Parathyroid adenoma (tissue), 2 donors: Measurements from ENCODE around the gene SLC25A34.

Experiments used
- H2AFZ ChIP-seq: fragments of 300-600 bp; sonication (generic); one replicate; pipeline ENCODE4 v1.7.0; 2017; ENCODE audit warnings: antibody characterized with exemption, mild to moderate bottlenecking
- H3K27ac ChIP-seq: fragments of 300-600 bp; sonication (generic); one replicate; pipeline ENCODE4 v1.7.0; 2017
- H3K27me3 ChIP-seq: fragments of 300-600 bp; sonication (generic); one replicate; pipeline ENCODE4 v1.7.0; 2017; ENCODE audit warnings: low read length; ENCODE audit not compliant: control insufficient read depth, insufficient read depth
- H3K36me3 ChIP-seq: fragments of 300-600 bp; sonication (generic); one replicate; pipeline ENCODE4 v1.7.0; 2017; ENCODE audit warnings: low read length; ENCODE audit not compliant: control insufficient read depth, insufficient read depth
- H3K4me1 ChIP-seq: fragments of 300-600 bp; sonication (generic); one replicate; pipeline ENCODE4 v1.7.0; 2017; ENCODE audit warnings: control low read depth
- H3K4me2 ChIP-seq: fragments of 300-600 bp; sonication (generic); one replicate; pipeline ENCODE4 v1.7.0; 2017; ENCODE audit warnings: low read length
- H3K4me3 ChIP-seq: fragments of 300-600 bp; sonication (generic); one replicate; pipeline ENCODE4 v1.7.0; 2017; ENCODE audit warnings: low read depth, low read length
- H3K79me2 ChIP-seq: fragments of 300-600 bp; sonication (generic); one replicate; pipeline ENCODE4 v1.7.0; 2017; ENCODE audit warnings: control low read depth
- H3K9ac ChIP-seq: fragments of 300-600 bp; sonication (generic); one replicate; pipeline ENCODE4 v1.7.0; 2017; ENCODE audit warnings: mild to moderate bottlenecking
- H3K9me3 ChIP-seq: fragments of 300-600 bp; sonication (generic); one replicate; pipeline ENCODE4 v1.7.0; 2017; ENCODE audit warnings: low read length; ENCODE audit not compliant: control insufficient read depth
- CTCF ChIP-seq: fragments of 300-600 bp; sonication (generic); IDR thresholded peaks from one replicate; pipeline ENCODE4 v1.7.0; 2017; ENCODE audit warnings: antibody characterized with exemption, mild to moderate bottlenecking
- donor health status: primary hyperparathyroidism.

SLC25A34 gene

GRCh38 chr1:15756143-15757015 lies 20.3 kb downstream of the SLC25A34 start:
- Histone ChIP-seq H3K27me3 (no peaks in the 10 kb centered on the region), H3K36me3 (no peaks in the 10 kb centered on the region), H3K9ac (no peak overlapping the region), H3K4me3 (peak overlapping the region; percentile 35), H3K4me1 (peaks cover 7% of the 10 kb centered on the region), H3K79me2 (no peaks in the 10 kb centered on the region), H3K9me3 (no peaks in the 10 kb centered on the region), H2AFZ (peak overlapping the region; percentile 53), H3K27ac (no peak overlapping the region), H3K4me2 (peak overlapping the region; percentile 60)
- no peak for TF ChIP-seq CTCF

GRCh38 chr1:15757016-15757543 lies 21.0 kb downstream of the SLC25A34 start:
- Histone ChIP-seq H3K9ac (no peak overlapping the region), H3K4me3 (peak overlapping the region; percentile 35), H3K79me2 (no peaks in the 10 kb centered on the region), H2AFZ (peak overlapping the region; percentile 46), H3K27ac (no peak overlapping the region), H3K27me3 (no peaks in the 10 kb centered on the region), H3K36me3 (no peaks in the 10 kb centered on the region), H3K4me1 (peaks cover 7% of the 10 kb centered on the region), H3K4me2 (peak overlapping the region; percentile 60), H3K9me3 (no peaks in the 10 kb centered on the region)
- no peak for TF ChIP-seq CTCF

GRCh38 chr1:15757575-15758342 lies 21.7 kb downstream of the SLC25A34 start:
- Histone ChIP-seq H3K9me3 (no peaks in the 10 kb centered on the region), H3K4me1 (peaks cover 7% of the 10 kb centered on the region), H2AFZ (peak overlapping the region; percentile 46), H3K9ac (no peak overlapping the region), H3K79me2 (no peaks in the 10 kb centered on the region), H3K4me2 (peak overlapping the region; percentile 60), H3K27ac (peak overlapping the region; percentile 42), H3K4me3 (peak overlapping the region; percentile 35), H3K36me3 (no peaks in the 10 kb centered on the region), H3K27me3 (no peaks in the 10 kb centered on the region)
- no peak for TF ChIP-seq CTCF

- peak within 1 kb of the TSS; percentile 67 for H3K9ac ChIP-seq
- H3K36me3 ChIP-seq: no peaks in the 10 kb centered on the region
- TF ChIP-seq CTCF: no peak
- H3K79me2 ChIP-seq: no peaks in the 10 kb centered on the region
- no peaks in the 10 kb centered on the region for H3K27me3 ChIP-seq
- H3K4me3 ChIP-seq: peak within 1 kb of the TSS; percentile 48
- H2AFZ ChIP-seq: peak within 1 kb of the TSS; percentile 69
- H3K9me3 ChIP-seq: no peaks in the 10 kb centered on the region
- peak within 1 kb of the TSS; percentile 60 for H3K4me2 ChIP-seq
- peaks cover 7% of the 10 kb centered on the region for H3K4me1 ChIP-seq
- peak within 1 kb of the TSS; percentile 77 for H3K27ac ChIP-seq
Observed at GRCh38 chr1:15758343-15758931, 22.4 kb downstream of the SLC25A34 start, which contains the start of gene FBLIM1. TSS of gene FBLIM1 (plus strand) at chr1:15758795. CDS start at chr1:15764984, 6,189 bp downstream.
